Thyroid gland (tissue), 4 donors: ENCODE measurements around the gene BANK1. TPM values are rescaled to one million over a fixed set of nuclear protein-coding genes. Genes with fewer than 3 reads are reported as not detected.

Experiments
- DNase-seq, 2 donors: peaks; one replicate each; pipeline ENCODE4 v3.0.0-alpha.2; 2019
- H3K27ac ChIP-seq, 3 donors: fragments of 200-600 bp; sonication (generic); 1 replicate in 2 of 3; 2 replicates in 1 of 3; pipeline ENCODE4 v1.5.1; 2016 to 2019; ENCODE audit warnings: mild to moderate bottlenecking in 1 of 3, moderate library complexity in 1 of 3
- H3K27me3 ChIP-seq: fragments of 200-600 bp; sonication (generic); one replicate; pipeline ENCODE4 v1.5.1; 2019
- H3K36me3 ChIP-seq, 2 donors: fragments of 200-600 bp; sonication (generic); one replicate each; pipeline ENCODE4 v1.5.1; 2016 to 2019
- H3K4me1 ChIP-seq, 2 donors: fragments of 200-600 bp; sonication (generic); one replicate each; pipeline ENCODE4 v1.5.1; 2017 to 2019
- H3K4me3 ChIP-seq, 3 donors: fragments of 200-600 bp; sonication (generic); replicated peaks in 1 of 3; 1 replicate in 2 of 3; 2 replicates in 1 of 3; pipeline ENCODE4 v1.5.1; 2016; ENCODE audit warnings: mild to moderate bottlenecking in 1 of 3
- H3K9me3 ChIP-seq: fragments of 200-600 bp; sonication (generic); one replicate; pipeline ENCODE4 v1.5.1; 2017
- CTCF ChIP-seq, 6 experiments: fragments of 200-600 bp in 3 of 6; fragments of 450-650 bp in 3 of 6; sonication (generic) in 3 of 6; IDR thresholded peaks; one replicate each; pipeline ENCODE4 v1.5.1; 2016 to 2019; ENCODE audit warnings: antibody characterized with exemption in 6 of 6, mild to moderate bottlenecking in 2 of 6, inconsistent platforms in 1 of 6, moderate library complexity in 1 of 6
- POLR2A ChIP-seq, 2 donors: fragments of 450-650 bp; IDR thresholded peaks; one replicate each; pipeline ENCODE4 v1.6.1; 2017; ENCODE audit warnings: antibody characterized with exemption in 2 of 2, mild to moderate bottlenecking in 2 of 2, moderate library complexity in 1 of 2
- WGBS, 2 donors: methylation state at CpG; one replicate each; pipeline ENCODE4 v1.1.5; 2017; 5-methylcytosine and 5-hydroxymethylcytosine counted together
- intact Hi-C: fragments of 100-400 bp; cut with DNase I; formaldehyde crosslinking; loops from one replicate; pipeline ENCODE4 v1.15.1; 2023
- total RNA-seq, 4 donors: library from RNA; depleted of rRNA; stranded (reverse); fragments of >200 nt; gene quantifications; one replicate each; pipeline ENCODE4 v1.2.3, GENCODE V29; 2016

BANK1 gene
- total RNA-seq, 4 donors from 2014 or later: 15.5 to 22.8 (median 20.3) TPM

DNA sequence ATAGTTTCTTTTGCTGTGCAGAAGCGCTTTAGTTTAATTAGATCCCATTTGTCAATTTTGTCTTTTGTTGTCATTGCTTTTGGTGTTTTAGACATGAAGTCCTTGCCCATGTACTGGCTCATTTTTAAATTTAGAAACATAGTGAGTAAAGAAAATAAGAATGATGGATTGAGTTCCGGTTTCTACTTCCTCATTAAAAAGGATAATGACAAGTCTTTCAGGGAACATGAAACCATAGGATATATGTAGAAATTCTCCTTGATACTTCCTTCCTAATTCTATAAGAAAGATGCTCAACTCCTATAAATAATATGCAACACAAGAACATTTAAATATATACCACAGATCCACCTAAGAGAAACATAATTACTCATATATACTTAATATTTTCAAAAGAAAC is 240.9 kb downstream of the BANK1 start:
- Histone ChIP-seq H3K27ac (no peak overlapping the region), H3K27me3 (no peaks in the 10 kb centered on the region), H3K4me3 (no peak overlapping the region), H3K36me3 (no peaks in the 10 kb centered on the region), H3K4me1 (peaks cover 0 to 8% of the 10 kb centered on the region in 2 donors), H3K9me3 (no peaks in the 10 kb centered on the region)
- TF ChIP-seq POLR2A (IDR thresholded peaks at IDR 0.05) (no peak), CTCF (IDR thresholded peaks at IDR 0.05) (no peak)
- DNase-seq: no peak
- WGBS, 2 donors: 86 to 90% methylated on average over 2 of the region's 2 CpGs
- intact Hi-C loops: no loop called here

DNA sequence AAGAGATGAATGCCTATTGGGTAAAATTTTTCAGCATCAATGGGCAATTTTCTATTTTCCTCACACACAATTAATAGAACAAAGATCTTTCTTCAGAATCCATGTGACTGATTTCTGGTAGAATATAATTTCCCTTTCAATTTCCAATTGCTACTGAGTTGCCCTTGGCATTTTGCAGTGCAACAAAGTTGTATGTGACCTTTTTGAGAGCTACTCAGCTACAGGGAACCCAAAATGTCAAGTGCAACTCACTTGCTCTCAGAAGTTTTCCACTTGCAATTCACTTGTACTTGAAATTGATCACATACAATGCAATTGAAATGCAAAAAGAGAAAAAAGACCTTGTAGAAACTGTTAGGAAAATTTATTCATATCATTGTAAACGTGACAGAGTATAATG is 245.5 kb downstream of the BANK1 start:
- H3K27me3 ChIP-seq: no peaks in the 10 kb centered on the region
- peaks cover 3 to 14% of the 10 kb centered on the region in 2 donors for H3K4me1 ChIP-seq
- intact Hi-C loops: no loop called here
- no peaks in the 10 kb centered on the region for H3K36me3 ChIP-seq
- H3K27ac ChIP-seq: no peak overlapping the region
- DNase-seq: no peak
- no peak overlapping the region for H3K4me3 ChIP-seq
- no peaks in the 10 kb centered on the region for H3K9me3 ChIP-seq
- WGBS, 2 donors: 28 to 45% methylated on average over 1 of the region's 1 CpG
- TF ChIP-seq POLR2A (IDR thresholded peaks at IDR 0.05) (no peak), CTCF (IDR thresholded peaks at IDR 0.05) (no peak)

- no peaks in the 10 kb centered on the region for H3K36me3 ChIP-seq
- H3K27me3 ChIP-seq: no peaks in the 10 kb centered on the region
- H3K4me1 ChIP-seq: peaks cover 3 to 14% of the 10 kb centered on the region in 2 donors
- no peak overlapping the region for H3K4me3 ChIP-seq
- intact Hi-C loops: no loop called here
- WGBS, 2 donors: 71 to 73% methylated on average over 5 of the region's 5 CpGs
- H3K27ac ChIP-seq: no peak overlapping the region
- TF ChIP-seq POLR2A (IDR thresholded peaks at IDR 0.05): no peak
- no peak for TF ChIP-seq CTCF (IDR thresholded peaks at IDR 0.05)
- DNase-seq: no peak
- H3K9me3 ChIP-seq: no peaks in the 10 kb centered on the region
Observed at GRCh38 chr4:102036619-102037376, 246.3 kb downstream of the BANK1 start.

GRCh38 chr4:102037566-102037965 is 247.0 kb downstream of the BANK1 start:
- H3K4me3 ChIP-seq: no peak overlapping the region
- no peak overlapping the region for H3K27ac ChIP-seq

More at GRCh38 chr4:102037566-102037965, 247.0 kb downstream of the BANK1 start:
- TF ChIP-seq POLR2A (IDR thresholded peaks at IDR 0.05): no peak
- TF ChIP-seq CTCF (IDR thresholded peaks at IDR 0.05): no peak
- no peaks in the 10 kb centered on the region for H3K9me3 ChIP-seq
- no peaks in the 10 kb centered on the region for H3K27me3 ChIP-seq
- H3K36me3 ChIP-seq: no peaks in the 10 kb centered on the region
- intact Hi-C loops: no loop called here
- 39 to 81% methylated on average over 2 of the region's 2 CpGs for WGBS, 2 donors
- peaks cover 3 to 14% of the 10 kb centered on the region in 2 donors for H3K4me1 ChIP-seq
- DNase-seq: no peak
